OCI-LY7 (cell line): ENCODE results near the gene RSPH1. TPM values are rescaled to one million over a fixed set of nuclear protein-coding genes. Genes with fewer than 3 reads are reported as not detected.

Experiments used
- BruUV-seq: library from RNA; stranded (reverse); fragments of 400-500 nt; replicated peaks from 2 replicates; lab custom pipeline; 2021; lab: Mats Ljungman, UMichigan
- CTCF ChIA-PET: fragments of 300-600 bp; sonication (Branson Sonifier 250); formaldehyde crosslinking; loops from one replicate; lab custom pipeline; 2022; ENCODE audit warnings: antibody characterized with exemption; ENCODE audit not compliant: unreplicated experiment; lab: Charles Lee
- POLR2A ChIA-PET: fragments of 300-600 bp; sonication (Branson Sonifier 250); formaldehyde crosslinking; loops from one replicate; lab custom pipeline; 2022; ENCODE audit warnings: antibody characterized with exemption; lab: Charles Lee
- DNase-seq: peaks from one replicate; pipeline ENCODE4 v3.0.0-alpha.2; 2015; ENCODE audit warnings: low spot score
- H2AFZ ChIP-seq: fragments of 200-600 bp; sonication (generic), shearing (Covaris generic); 2 replicates; pipeline ENCODE4 v1.6.1; 2014; ENCODE audit warnings: mild to moderate bottlenecking, antibody characterized with exemption, low read length, moderate library complexity
- H3K27ac ChIP-seq: fragments of 200-600 bp; sonication (generic); 2 replicates; pipeline ENCODE4 v1.5.1; 2014; ENCODE audit warnings: mixed run types, low read depth, mild to moderate bottlenecking, moderate library complexity, low read length, inconsistent platforms; ENCODE audit not compliant: poor library complexity, severe bottlenecking
- H3K36me3 ChIP-seq: fragments of 200-600 bp; sonication (generic); 2 replicates; pipeline ENCODE4 v1.6.1; 2014; ENCODE audit warnings: mild to moderate bottlenecking, antibody characterized with exemption, low read length, moderate library complexity, mixed read lengths; ENCODE audit not compliant: insufficient read depth
- H3K4me1 ChIP-seq: fragments of 200-600 bp; sonication (generic); 2 replicates; pipeline ENCODE4 v1.5.1; 2014; ENCODE audit warnings: mild to moderate bottlenecking, low read length; ENCODE audit not compliant: insufficient read depth, poor library complexity, severe bottlenecking
- H3K4me2 ChIP-seq: fragments of 200-600 bp; sonication (generic); 2 replicates; pipeline ENCODE4 v1.6.1; 2014; ENCODE audit warnings: mild to moderate bottlenecking, low read length
- H3K4me3 ChIP-seq: fragments of 200-600 bp; sonication (generic); 2 replicates; pipeline ENCODE4 v1.5.1; 2014; ENCODE audit warnings: mild to moderate bottlenecking, low read depth, low read length; ENCODE audit not compliant: poor library complexity, severe bottlenecking
- H3K79me2 ChIP-seq: fragments of 200-600 bp; sonication (generic); 2 replicates; pipeline ENCODE4 v1.6.1; 2016; ENCODE audit warnings: low read depth, mild to moderate bottlenecking, low read length, moderate library complexity, mixed read lengths; ENCODE audit not compliant: insufficient read depth
- H3K9me2 ChIP-seq: fragments of 200-600 bp; sonication (generic); 2 replicates; pipeline ENCODE4 v1.6.1; 2016; ENCODE audit warnings: mild to moderate bottlenecking, low read length, mixed read lengths; ENCODE audit not compliant: insufficient read depth
- H3K9me3 ChIP-seq: fragments of 200-600 bp; sonication (generic); 2 replicates; pipeline ENCODE4 v1.6.1; 2014; ENCODE audit warnings: mild to moderate bottlenecking, mixed run types, low read length, mixed read lengths
- H4K20me1 ChIP-seq: fragments of 200-600 bp; sonication (generic); 2 replicates; pipeline ENCODE4 v1.6.1; 2014; ENCODE audit warnings: mild to moderate bottlenecking, antibody characterized with exemption, low read length, moderate library complexity, mixed read lengths; ENCODE audit not compliant: insufficient read depth
- EZH2phosphoT487 ChIP-seq: fragments of 200-600 bp; sonication (generic); IDR thresholded peaks from 2 replicates; pipeline ENCODE4 v1.6.1; 2018; ENCODE audit warnings: low read depth, borderline replicate concordance, mild to moderate bottlenecking, mixed run types, antibody characterized with exemption, low read length, moderate library complexity, mixed read lengths
- intact Hi-C: fragments of 100-400 bp; cut with micrococcal nuclease; formaldehyde crosslinking; loops from one replicate; pipeline ENCODE4 v1.10.0; 2022; ENCODE audit not compliant: unreplicated experiment
- total RNA-seq, 2 experiments: library from RNA; depleted of rRNA in 1 of 2; stranded (reverse); fragments of >200 nt in 1 of 2; shearing (Covaris generic) in 1 of 2; gene quantifications; 2 replicates each; pipeline ENCODE4 v1.2.3, GENCODE V29; 2014 to 2022
- TF ChIP-seq, protein P1 (sequence below): fragments of 200-600 bp; sonication (generic); conservative IDR thresholded peaks from 2 replicates; pipeline ENCODE4 v1.5.1; 2014; ENCODE audit warnings: mild to moderate bottlenecking, antibody characterized with exemption, low read length, moderate library complexity, mixed read lengths

RSPH1 gene
- total RNA-seq, 2 experiments from 2014 or later: 1.9 to 2.5 TPM

DNA sequence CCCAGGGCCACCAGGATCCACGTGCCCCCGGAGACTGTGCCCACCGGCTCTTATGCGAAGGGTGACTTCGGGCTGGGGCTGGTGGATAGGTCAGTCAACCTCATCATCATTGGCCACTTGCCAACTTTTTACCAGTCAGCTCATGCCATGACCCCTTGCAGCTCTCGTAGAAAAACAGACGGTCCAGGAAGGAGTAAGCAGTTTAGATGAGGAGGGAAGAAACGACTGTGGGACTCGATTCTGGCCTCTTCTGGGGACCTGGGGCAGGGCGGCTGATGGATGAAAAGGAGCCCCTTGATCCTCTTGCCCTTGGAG lies 51.3 kb downstream of the RSPH1 start:
- Histone ChIP-seq H3K9me2 (no peaks in the 10 kb centered on the region), H2AFZ (no peak overlapping the region), H3K9me3 (no peaks in the 10 kb centered on the region), H3K79me2 (no peaks in the 10 kb centered on the region), H3K36me3 (no peaks in the 10 kb centered on the region), H3K4me1 (peaks cover 3% of the 10 kb centered on the region), H4K20me1 (no peaks in the 10 kb centered on the region), H3K4me2 (no peak overlapping the region), H3K4me3 (no peak overlapping the region), H3K27ac (no peak overlapping the region)
- intact Hi-C loops: loop anchor here (5.0 kb wide), 1 partner anchor 62 kb away; no protein-coding TSS in a partner anchor
- no peak for DNase-seq
- POLR2A ChIA-PET: no interaction called here
- TF ChIP-seq, protein P1, sequence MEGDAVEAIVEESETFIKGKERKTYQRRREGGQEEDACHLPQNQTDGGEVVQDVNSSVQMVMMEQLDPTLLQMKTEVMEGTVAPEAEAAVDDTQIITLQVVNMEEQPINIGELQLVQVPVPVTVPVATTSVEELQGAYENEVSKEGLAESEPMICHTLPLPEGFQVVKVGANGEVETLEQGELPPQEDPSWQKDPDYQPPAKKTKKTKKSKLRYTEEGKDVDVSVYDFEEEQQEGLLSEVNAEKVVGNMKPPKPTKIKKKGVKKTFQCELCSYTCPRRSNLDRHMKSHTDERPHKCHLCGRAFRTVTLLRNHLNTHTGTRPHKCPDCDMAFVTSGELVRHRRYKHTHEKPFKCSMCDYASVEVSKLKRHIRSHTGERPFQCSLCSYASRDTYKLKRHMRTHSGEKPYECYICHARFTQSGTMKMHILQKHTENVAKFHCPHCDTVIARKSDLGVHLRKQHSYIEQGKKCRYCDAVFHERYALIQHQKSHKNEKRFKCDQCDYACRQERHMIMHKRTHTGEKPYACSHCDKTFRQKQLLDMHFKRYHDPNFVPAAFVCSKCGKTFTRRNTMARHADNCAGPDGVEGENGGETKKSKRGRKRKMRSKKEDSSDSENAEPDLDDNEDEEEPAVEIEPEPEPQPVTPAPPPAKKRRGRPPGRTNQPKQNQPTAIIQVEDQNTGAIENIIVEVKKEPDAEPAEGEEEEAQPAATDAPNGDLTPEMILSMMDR: no peak
- TF ChIP-seq EZH2phosphoT487: no peak
- CTCF ChIA-PET: interaction anchor here (0.6 kb wide), 1 partner anchor 812 kb away, joined by 4 read pairs; no protein-coding TSS in a partner anchor
- no TSS peak for BruUV-seq

DNA sequence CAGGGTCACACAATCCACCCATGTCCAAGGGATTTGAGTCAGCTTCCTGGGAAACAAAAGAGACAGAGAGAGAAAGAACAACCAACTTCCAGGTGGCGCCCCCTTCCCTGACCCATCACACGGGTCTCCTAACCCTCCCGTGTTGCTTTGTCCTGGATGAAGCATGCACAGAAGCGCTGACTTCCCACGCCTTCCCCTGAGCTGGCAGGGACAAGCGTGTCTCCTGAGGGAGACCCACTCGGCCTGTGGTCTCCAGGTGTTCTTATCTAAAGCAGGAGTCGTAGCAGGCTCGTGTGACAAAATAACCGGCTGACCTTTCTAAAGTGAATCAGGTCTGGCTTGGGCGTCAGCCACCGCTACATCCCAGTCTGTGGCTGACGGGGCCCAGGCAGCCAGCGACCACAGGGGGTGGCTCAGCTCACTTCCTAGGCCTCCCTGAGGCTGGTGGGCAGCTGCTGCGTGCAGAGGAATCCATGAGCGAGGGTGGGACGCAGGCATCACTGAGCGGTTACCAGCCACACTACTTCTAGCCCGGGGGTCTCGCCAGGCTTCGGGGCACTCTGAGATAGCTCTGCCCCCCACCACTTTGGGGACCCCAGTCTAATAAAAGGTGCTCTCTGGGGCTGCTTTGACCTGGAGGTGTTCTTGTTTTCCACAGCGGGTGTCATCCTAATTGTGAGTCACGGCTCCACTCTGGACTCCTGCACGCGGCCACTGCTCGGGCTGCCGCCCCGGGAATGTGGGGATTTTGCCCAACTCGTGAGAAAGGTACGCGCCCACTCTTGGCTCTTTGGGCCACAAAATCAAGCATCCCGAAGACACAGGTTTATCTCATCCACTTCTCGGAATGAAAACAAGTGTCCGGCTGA lies 51.9 kb downstream of the RSPH1 start:
- TF ChIP-seq, protein P1: no peak
- TF ChIP-seq EZH2phosphoT487: no peak
- H3K4me3 ChIP-seq: no peak overlapping the region
- H3K4me2 ChIP-seq: no peak overlapping the region
- intact Hi-C loops: no loop called here
- DNase-seq: no peak
- ChIA-PET POLR2A (no interaction called here), CTCF (interaction anchor here (0.6 kb wide), 1 partner anchor 812 kb away, joined by 4 read pairs; no protein-coding TSS in a partner anchor)
- no peaks in the 10 kb centered on the region for H3K79me2 ChIP-seq
- H2AFZ ChIP-seq: no peak overlapping the region
- no peak overlapping the region for H3K27ac ChIP-seq
- no peaks in the 10 kb centered on the region for H3K9me2 ChIP-seq
- H4K20me1 ChIP-seq: no peaks in the 10 kb centered on the region
- no peaks in the 10 kb centered on the region for H3K4me1 ChIP-seq
- BruUV-seq: no TSS peak
- H3K9me3 ChIP-seq: no peaks in the 10 kb centered on the region
- no peaks in the 10 kb centered on the region for H3K36me3 ChIP-seq
